IPS-20b (cell line): ENCODE measurements around the gene TSNAXIP1.
"Not testable (repeated sequence)": the region's sequence is repeated elsewhere in the genome, so short reads cannot be mapped to it uniquely, and the experiment has no call there.

ENCODE experiments used
- H3K27ac ChIP-seq: one replicate; pipeline ENCODE4 v1.5.1; 2013; ENCODE audit warnings: low read length
- H3K27me3 ChIP-seq: 2 replicates; pipeline ENCODE4 v1.6.1; 2013; ENCODE audit warnings: mild to moderate bottlenecking, low read length, inconsistent platforms; ENCODE audit not compliant: insufficient read depth
- H3K36me3 ChIP-seq: 2 replicates; pipeline ENCODE4 v1.6.1; 2013; ENCODE audit warnings: low read depth, mild to moderate bottlenecking, inconsistent platforms, low read length, moderate library complexity; ENCODE audit not compliant: insufficient read depth
- H3K4me1 ChIP-seq: 2 replicates; pipeline ENCODE4 v1.6.1; 2013; ENCODE audit warnings: mild to moderate bottlenecking, control low read depth, inconsistent platforms, low read length, moderate library complexity; ENCODE audit not compliant: insufficient read depth
- H3K4me3 ChIP-seq: 2 replicates; pipeline ENCODE4 v1.5.1; 2013; ENCODE audit warnings: mild to moderate bottlenecking, low read length, inconsistent platforms
- H3K9ac ChIP-seq: 2 replicates; pipeline ENCODE4 v1.6.1; 2013; ENCODE audit warnings: low read depth, mild to moderate bottlenecking, inconsistent platforms, low read length, moderate library complexity
- H3K9me3 ChIP-seq: 2 replicates; pipeline ENCODE4 v1.6.1; 2013; ENCODE audit warnings: mild to moderate bottlenecking, low read depth, low read length, inconsistent platforms; ENCODE audit not compliant: insufficient read depth

Gene TSNAXIP1

DNA sequence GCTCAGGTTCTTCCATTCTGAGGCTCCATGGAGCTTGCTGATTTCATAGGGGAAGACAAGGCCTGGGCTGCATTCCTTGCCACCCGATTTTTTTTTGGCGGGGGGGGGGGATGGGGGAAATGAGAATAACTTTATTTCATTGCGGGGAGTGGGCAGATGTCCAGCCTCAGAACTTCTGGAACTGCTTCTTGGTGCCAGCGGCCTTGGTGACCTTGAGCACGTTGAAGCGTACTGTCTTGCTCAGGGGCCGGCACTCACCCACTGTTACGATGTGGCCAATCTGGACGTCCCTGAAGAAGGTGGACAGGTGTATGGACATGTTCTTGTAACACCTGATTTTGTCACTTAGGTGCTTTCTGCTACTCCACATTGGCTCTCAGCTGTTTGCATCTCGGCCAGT is 49.1 kb downstream of the TSNAXIP1 start:
- H3K27ac ChIP-seq, result no peak overlapping the region

DNA sequence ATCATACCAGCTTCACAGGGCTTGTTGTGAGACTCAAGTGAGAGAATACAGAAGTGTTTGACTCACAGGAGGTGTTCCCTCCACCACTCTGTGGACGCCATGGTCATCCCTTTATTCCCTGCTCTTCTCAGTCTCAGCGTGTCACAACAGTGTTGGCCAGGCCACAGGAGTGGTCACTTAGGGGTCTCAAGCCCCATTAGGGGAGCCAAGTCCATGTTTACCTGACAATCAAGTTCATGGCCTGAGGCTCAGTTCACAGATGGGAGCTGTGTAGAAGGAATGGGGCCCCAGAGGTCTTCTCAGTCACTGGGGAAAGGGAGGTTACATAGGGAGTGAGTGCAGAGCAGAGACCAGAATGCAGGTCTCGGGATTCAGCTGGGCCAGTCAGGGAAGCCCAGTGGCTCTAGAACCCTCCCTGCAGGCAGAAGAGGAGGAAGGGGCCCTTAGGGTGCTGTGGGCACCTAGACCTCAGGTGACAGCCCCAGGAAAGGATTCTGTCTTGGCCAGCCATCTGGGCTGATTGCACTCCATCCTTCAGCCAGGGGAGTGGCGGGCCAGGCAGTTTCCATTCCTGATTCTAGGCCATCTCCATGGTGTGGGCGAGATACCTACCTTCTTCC is 50.3 kb downstream of the TSNAXIP1 start:
- H3K27ac ChIP-seq, result no peak overlapping the region
- peaks cover 18% of the 10 kb centered on the region for H3K36me3 ChIP-seq
- H3K4me1 ChIP-seq, result peaks cover 17% of the 10 kb centered on the region
- no peaks in the 10 kb centered on the region for H3K9me3 ChIP-seq
- H3K27me3 ChIP-seq, result no peaks in the 10 kb centered on the region
- peak overlapping the region; percentile 21; the same call in 1 of the 2 replicates for H3K4me3 ChIP-seq
- H3K9ac ChIP-seq, result no peak overlapping the region

More for the DNA sequence above, 49.1 kb downstream of the TSNAXIP1 start:
- Histone ChIP-seq H3K4me1 (peaks cover 17% of the 10 kb centered on the region), H3K9ac (no peak overlapping the region), H3K9me3 (no peaks in the 10 kb centered on the region), H3K36me3 (peaks cover 11% of the 10 kb centered on the region), H3K4me3 (no peak overlapping the region), H3K27me3 (no peaks in the 10 kb centered on the region)

GRCh38 chr16:67857547-67858233 is 51.0 kb downstream of the TSNAXIP1 start:
- no peak overlapping the region for H3K27ac ChIP-seq

GRCh38 chr16:67858500-67858899 is 51.8 kb downstream of the TSNAXIP1 start:
- peaks cover 17% of the 10 kb centered on the region for H3K4me1 ChIP-seq

More at GRCh38 chr16:67857547-67858233, 51.0 kb downstream of the TSNAXIP1 start:
- H3K4me1 ChIP-seq, result peaks cover 17% of the 10 kb centered on the region
- H3K4me3 ChIP-seq, result peak overlapping the region; percentile 21; the same call in 1 of the 2 replicates
- peak overlapping the region; percentile 47; the same call in 1 of the 2 replicates for H3K9ac ChIP-seq
- peaks cover 18% of the 10 kb centered on the region for H3K36me3 ChIP-seq
- no peaks in the 10 kb centered on the region for H3K9me3 ChIP-seq
- H3K27me3 ChIP-seq, result no peaks in the 10 kb centered on the region

GRCh38 chr16:67860589-67861398 is 54.1 kb downstream of the TSNAXIP1 start:
- Histone ChIP-seq H3K27me3 (no peaks in the 10 kb centered on the region), H3K4me1 (peaks cover 11% of the 10 kb centered on the region), H3K4me3 (no peak overlapping the region), H3K27ac (no peak overlapping the region), H3K9ac (no peak overlapping the region), H3K36me3 (peaks cover 22% of the 10 kb centered on the region), H3K9me3 (no peaks in the 10 kb centered on the region)

More at GRCh38 chr16:67858500-67858899, 51.8 kb downstream of the TSNAXIP1 start:
- Histone ChIP-seq H3K27me3 (no peaks in the 10 kb centered on the region), H3K27ac (no peak overlapping the region), H3K9ac (no peak overlapping the region; the same call in 1 of the 2 replicates), H3K4me3 (no peak overlapping the region), H3K36me3 (peaks cover 18% of the 10 kb centered on the region), H3K9me3 (no peaks in the 10 kb centered on the region)

DNA sequence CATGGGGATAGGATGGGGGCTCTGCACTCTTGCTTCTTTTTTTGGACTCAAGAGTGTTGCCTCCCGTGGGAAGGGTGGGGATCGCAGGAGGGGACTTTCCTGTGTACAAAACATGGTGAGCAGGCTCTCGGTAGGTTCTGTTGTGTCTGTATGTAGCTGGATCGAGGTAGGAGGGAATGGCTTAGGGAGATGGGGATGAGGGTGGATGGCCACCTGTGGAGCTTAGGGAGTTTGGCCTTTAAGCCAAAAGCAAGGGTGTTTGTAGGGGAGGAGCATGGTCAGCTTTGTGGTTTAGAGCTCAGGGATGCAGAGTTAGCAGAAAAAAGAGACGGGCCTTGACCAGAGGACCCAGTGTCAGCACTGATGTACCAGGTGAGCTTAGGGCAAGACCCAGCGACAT is 55.2 kb downstream of the TSNAXIP1 start:
- H3K4me1 ChIP-seq, result peaks cover 8% of the 10 kb centered on the region
- H3K27ac ChIP-seq, result no peak overlapping the region
- H3K27me3 ChIP-seq, result no peaks in the 10 kb centered on the region
- no peaks in the 10 kb centered on the region for H3K9me3 ChIP-seq
- H3K9ac ChIP-seq, result no peak overlapping the region
- H3K36me3 ChIP-seq, result peaks cover 33% of the 10 kb centered on the region
- H3K4me3 ChIP-seq, result no peak overlapping the region

DNA sequence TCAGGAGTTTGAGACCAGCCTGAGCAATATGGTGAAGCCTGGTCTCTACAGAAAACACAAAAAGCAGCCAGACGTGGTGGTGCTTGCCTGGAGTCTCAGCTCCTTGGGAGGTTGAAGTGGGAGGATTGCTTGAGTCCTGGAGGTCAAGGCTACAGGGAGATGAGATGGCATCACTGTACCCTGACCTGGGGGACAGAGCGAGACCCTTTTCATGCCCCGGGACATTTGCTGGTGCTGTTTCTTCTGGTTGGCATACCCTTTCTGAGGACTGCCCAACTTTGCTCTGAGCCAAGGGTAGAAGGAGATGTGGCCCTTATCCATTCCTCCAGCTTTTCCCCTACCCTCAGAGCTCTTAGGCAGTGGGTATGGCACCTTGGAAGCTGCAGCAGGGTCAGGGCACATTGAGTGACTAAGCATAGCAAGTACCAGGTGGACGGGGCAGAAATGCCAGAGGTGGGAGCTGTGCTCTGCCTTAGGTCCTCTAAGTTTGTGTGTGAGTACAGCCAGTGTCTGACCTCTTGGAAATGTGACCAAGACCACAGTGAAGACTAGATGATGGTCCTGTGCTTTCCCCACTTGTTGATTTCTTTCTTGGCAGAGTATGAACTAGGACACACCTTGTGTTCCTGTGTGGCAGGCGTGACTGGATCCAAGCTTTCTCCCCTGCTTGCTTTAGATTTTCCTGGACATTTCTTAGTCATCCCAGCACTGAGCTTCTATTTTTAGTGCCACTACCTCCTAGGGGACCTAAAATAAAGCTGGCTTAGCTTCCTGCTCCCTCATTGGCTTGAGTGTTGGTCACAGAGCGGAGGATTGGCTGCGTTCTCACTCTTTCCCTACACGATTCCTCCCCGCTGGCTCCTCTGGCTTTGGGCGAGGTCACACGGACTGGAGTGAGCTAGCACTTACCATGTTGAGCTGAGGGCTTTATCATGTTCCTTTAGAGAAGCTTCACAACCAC is 56.2 kb downstream of the TSNAXIP1 start:
- Histone ChIP-seq H3K27ac (no peak overlapping the region), H3K4me1 (no peaks in the 10 kb centered on the region), H3K9ac (no peak overlapping the region), H3K27me3 (no peaks in the 10 kb centered on the region), H3K9me3 (no peaks in the 10 kb centered on the region), H3K4me3 (no peak overlapping the region), H3K36me3 (peaks cover 44% of the 10 kb centered on the region)

- peaks cover 55% of the 10 kb centered on the region for H3K36me3 ChIP-seq
- not testable (repeated sequence) for H3K9ac ChIP-seq, H3K27me3 ChIP-seq, H3K27ac ChIP-seq, H3K4me3 ChIP-seq, H3K4me1 ChIP-seq, H3K9me3 ChIP-seq
Measured at GRCh38 chr16:67864044-67864443, 57.4 kb downstream of the TSNAXIP1 start.

- peaks cover 60% of the 10 kb centered on the region for H3K36me3 ChIP-seq
- H3K27me3 ChIP-seq, result no peaks in the 10 kb centered on the region
- no peak overlapping the region for H3K9ac ChIP-seq
- H3K27ac ChIP-seq, result no peak overlapping the region
- H3K4me3 ChIP-seq, result no peak overlapping the region
- no peaks in the 10 kb centered on the region for H3K4me1 ChIP-seq
- no peaks in the 10 kb centered on the region for H3K9me3 ChIP-seq
Measured at GRCh38 chr16:67864594-67864993, 57.9 kb downstream of the TSNAXIP1 start.

DNA sequence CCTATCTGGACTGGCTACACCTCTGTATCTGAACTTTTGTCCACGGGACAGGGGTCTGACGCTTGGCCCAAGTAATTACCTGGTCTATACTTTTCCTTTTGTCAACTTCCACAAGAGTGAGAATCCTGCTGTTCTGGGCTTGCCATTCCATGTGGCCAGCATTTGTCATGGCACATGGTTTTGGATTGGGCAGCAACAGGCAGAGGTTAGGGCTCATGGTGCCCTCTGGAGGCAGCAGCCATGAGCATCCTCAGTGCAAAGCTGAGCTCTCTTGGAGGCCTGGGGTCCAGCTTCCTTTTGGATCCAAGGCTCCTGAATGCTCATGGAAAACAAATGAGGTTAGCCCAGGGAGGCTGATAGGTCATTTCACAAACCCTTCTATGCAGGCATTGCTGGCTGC is 58.6 kb downstream of the TSNAXIP1 start:
- H3K27ac ChIP-seq, result no peak overlapping the region
- no peak overlapping the region for H3K9ac ChIP-seq
- H3K27me3 ChIP-seq, result no peaks in the 10 kb centered on the region
- peaks cover 66% of the 10 kb centered on the region for H3K36me3 ChIP-seq
- H3K4me1 ChIP-seq, result no peaks in the 10 kb centered on the region
- H3K9me3 ChIP-seq, result no peaks in the 10 kb centered on the region
- H3K4me3 ChIP-seq, result no peak overlapping the region

DNA sequence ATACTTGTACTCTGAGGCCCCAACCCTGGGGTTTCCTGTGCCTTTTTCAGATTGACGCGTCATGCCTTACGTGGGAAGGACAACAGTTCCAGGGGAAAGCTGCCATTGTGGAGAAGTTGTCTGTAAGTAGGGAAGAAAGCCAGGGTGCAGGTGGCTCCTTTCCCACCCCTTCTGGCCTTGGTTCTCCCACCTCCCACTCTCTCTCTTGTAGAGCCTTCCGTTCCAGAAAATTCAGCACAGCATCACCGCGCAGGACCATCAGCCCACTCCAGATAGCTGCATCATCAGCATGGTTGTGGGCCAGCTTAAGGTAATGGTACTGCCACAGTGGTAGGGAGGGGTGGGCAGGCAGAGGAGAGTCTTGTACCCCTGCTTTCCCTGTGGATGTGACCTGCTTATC is 61.6 kb downstream of the TSNAXIP1 start:
- H3K27ac ChIP-seq, result no peak overlapping the region
- H3K4me3 ChIP-seq, result no peak overlapping the region
- no peaks in the 10 kb centered on the region for H3K9me3 ChIP-seq
- H3K36me3 ChIP-seq, result peaks cover 67% of the 10 kb centered on the region
- H3K9ac ChIP-seq, result no peak overlapping the region
- no peaks in the 10 kb centered on the region for H3K4me1 ChIP-seq
- no peaks in the 10 kb centered on the region for H3K27me3 ChIP-seq
